Left lung (tissue), 10 donors: ENCODE results near the gene FGGY. TPM values are rescaled to one million over a fixed set of nuclear protein-coding genes. Genes with fewer than 3 reads are reported as not detected.

Source experiments
- ATAC-seq: fragments of 200-7000 bp; cut with Tn5 transposase; one replicate; pipeline ENCODE4 v1.9.1; 2020; ENCODE audit warnings: moderate library complexity
- DNase-seq, 4 donors: peaks; one replicate each; pipeline ENCODE4 v3.0.0-alpha.2; 2013 to 2020
- H3K27ac ChIP-seq, 2 donors: fragments of 200-600 bp; sonication (generic) in 1 of 2; one replicate each; pipeline versions ENCODE4 v1.5.0 to v1.8.0; 2020 to 2021
- H3K27me3 ChIP-seq, 2 donors: fragments of 200-600 bp; sonication (generic) in 1 of 2; one replicate each; pipeline versions ENCODE4 v1.5.0 to v1.8.0; 2020 to 2021
- H3K36me3 ChIP-seq, 2 donors: fragments of 200-600 bp; sonication (generic) in 1 of 2; one replicate each; pipeline versions ENCODE4 v1.5.0 to v1.8.0; 2020 to 2021
- H3K4me1 ChIP-seq, 2 donors: fragments of 200-600 bp; one replicate each; pipeline ENCODE4 v1.8.0; 2021
- H3K4me3 ChIP-seq, 2 donors: fragments of 200-600 bp; sonication (generic) in 1 of 2; one replicate each; pipeline versions ENCODE4 v1.5.0 to v1.8.0; 2020 to 2021; ENCODE audit warnings: mild to moderate bottlenecking in 1 of 2
- H3K9me3 ChIP-seq, 2 donors: fragments of 200-600 bp; sonication (generic) in 1 of 2; one replicate each; pipeline versions ENCODE4 v1.5.0 to v1.8.0; 2020 to 2021
- CTCF ChIP-seq, 2 donors: fragments of 200-600 bp; sonication (generic) in 1 of 2; IDR thresholded peaks; one replicate each; pipeline versions ENCODE4 v1.5.0 to v1.8.0; 2021; ENCODE audit warnings: antibody characterized with exemption in 2 of 2
- intact Hi-C, 2 donors: fragments of 100-400 bp; cut with DNase I; formaldehyde crosslinking; loops; one replicate each; pipeline versions ENCODE4 v1.11.2 to v1.14.2; 2022
- polyA plus RNA-seq, 6 donors: library from polyadenylated mRNA; unstranded; fragments of 120-200 nt; gene quantifications; one replicate each; pipeline ENCODE4 v1.2.1, GENCODE V29; 2013; ENCODE audit not compliant: insufficient read length in 6 of 6
- total RNA-seq, 2 donors: library from RNA; stranded (reverse); fragmentation: NEBNext Ultra II Directional; extraction: Animal tissue kit (Norgen Biotek cat#: 25700); gene quantifications; one replicate each; pipeline ENCODE4 v1.2.1, GENCODE V29; 2021
- donor health status: DM: no; HTN: yes; CAD: no.
- donor health status: DM: no; HTN: no; CAD: no.

Gene FGGY
- total and polyA plus RNA-seq, 8 donors = 13.5 to 22.7 (median 18.4) TPM

- H3K9me3 ChIP-seq = no peaks in the 10 kb centered on the region
- H3K27ac ChIP-seq = no peak overlapping the region
- peaks cover 0 to 5% of the 10 kb centered on the region in 2 donors for H3K4me1 ChIP-seq
- H3K27me3 ChIP-seq = no peaks in the 10 kb centered on the region
- intact Hi-C loops = no loop called here
- no peak for TF ChIP-seq CTCF (IDR thresholded peaks at IDR 0.05)
- H3K36me3 ChIP-seq = no peaks in the 10 kb centered on the region
- H3K4me3 ChIP-seq = no peak overlapping the region
- no peak for ATAC-seq
- no peak for DNase-seq
Measured at GRCh38 chr1:59415286-59415850, 118.5 kb downstream of the FGGY start.

GRCh38 chr1:59415881-59416280, 119.0 kb downstream of the FGGY start:
- ATAC-seq (no peak), DNase-seq (no peak)
- H3K4me1 ChIP-seq = peaks cover 0 to 5% of the 10 kb centered on the region in 2 donors
- no peaks in the 10 kb centered on the region for H3K27me3 ChIP-seq
- TF ChIP-seq CTCF (IDR thresholded peaks at IDR 0.05) = no peak
- intact Hi-C loops = no loop called here
- no peaks in the 10 kb centered on the region for H3K36me3 ChIP-seq
- no peak overlapping the region for H3K27ac ChIP-seq
- H3K9me3 ChIP-seq = no peaks in the 10 kb centered on the region
- H3K4me3 ChIP-seq = no peak overlapping the region

GRCh38 chr1:59417406-59417805, 120.5 kb downstream of the FGGY start:
- no peak for TF ChIP-seq CTCF (IDR thresholded peaks at IDR 0.05)
- DNase-seq (no peak), ATAC-seq (no peak)
- no peaks in the 10 kb centered on the region for H3K9me3 ChIP-seq
- intact Hi-C loops = no loop called here
- no peaks in the 10 kb centered on the region for H3K27me3 ChIP-seq
- H3K27ac ChIP-seq = no peak overlapping the region
- peaks cover 0 to 7% of the 10 kb centered on the region in 2 donors for H3K4me1 ChIP-seq
- no peaks in the 10 kb centered on the region for H3K36me3 ChIP-seq
- H3K4me3 ChIP-seq = no peak overlapping the region

- DNase-seq (no peak), ATAC-seq (no peak)
- H3K27me3 ChIP-seq = no peaks in the 10 kb centered on the region
- no peak overlapping the region for H3K27ac ChIP-seq
- no peak for TF ChIP-seq CTCF (IDR thresholded peaks at IDR 0.05)
- H3K9me3 ChIP-seq = no peaks in the 10 kb centered on the region
- no peak overlapping the region for H3K4me3 ChIP-seq
- peaks cover 6 to 13% of the 10 kb centered on the region in 2 donors for H3K4me1 ChIP-seq
- intact Hi-C loops = no loop called here
- H3K36me3 ChIP-seq = no peaks in the 10 kb centered on the region
Measured at GRCh38 chr1:59418363-59419144, 121.7 kb downstream of the FGGY start.

GRCh38 chr1:59419361-59420140, 122.7 kb downstream of the FGGY start:
- no peaks in the 10 kb centered on the region for H3K9me3 ChIP-seq
- H3K27me3 ChIP-seq = no peaks in the 10 kb centered on the region
- TF ChIP-seq CTCF (IDR thresholded peaks at IDR 0.05) = no peak
- no peak overlapping the region for H3K27ac ChIP-seq
- H3K4me3 ChIP-seq = no peak overlapping the region
- H3K36me3 ChIP-seq = no peaks in the 10 kb centered on the region
- intact Hi-C loops = no loop called here
- ATAC-seq (no peak), DNase-seq (peak in 1 of 4 donors; percentile 50)
- peaks cover 6 to 14% of the 10 kb centered on the region in 2 donors for H3K4me1 ChIP-seq
